Measurements from ENCODE around the gene NPHP4.

NPHP4 gene

DNA sequence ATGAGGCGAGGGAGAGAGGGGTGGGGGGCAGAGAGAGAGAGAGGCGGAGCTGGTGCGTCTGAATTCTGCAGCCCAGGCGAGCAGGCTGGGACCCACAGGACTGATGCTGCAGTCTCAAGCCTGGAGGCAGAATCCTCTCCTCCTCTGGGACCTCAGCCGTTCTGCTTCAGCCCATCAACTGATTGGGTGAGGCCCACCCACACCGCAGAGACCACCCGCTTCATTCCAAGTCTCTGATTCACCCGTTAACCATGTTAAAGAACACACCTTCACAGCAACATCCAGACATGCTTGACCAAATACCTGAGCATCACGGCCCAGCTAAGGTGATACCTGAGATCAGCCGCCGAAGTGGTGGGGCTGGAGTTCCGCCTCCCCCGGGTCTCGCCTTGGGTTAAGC, 147.8 kb downstream of the NPHP4 start:
- no peak for DNase-seq (ENCODE audit: low read depth)
- TF ChIP-seq, protein P1, sequence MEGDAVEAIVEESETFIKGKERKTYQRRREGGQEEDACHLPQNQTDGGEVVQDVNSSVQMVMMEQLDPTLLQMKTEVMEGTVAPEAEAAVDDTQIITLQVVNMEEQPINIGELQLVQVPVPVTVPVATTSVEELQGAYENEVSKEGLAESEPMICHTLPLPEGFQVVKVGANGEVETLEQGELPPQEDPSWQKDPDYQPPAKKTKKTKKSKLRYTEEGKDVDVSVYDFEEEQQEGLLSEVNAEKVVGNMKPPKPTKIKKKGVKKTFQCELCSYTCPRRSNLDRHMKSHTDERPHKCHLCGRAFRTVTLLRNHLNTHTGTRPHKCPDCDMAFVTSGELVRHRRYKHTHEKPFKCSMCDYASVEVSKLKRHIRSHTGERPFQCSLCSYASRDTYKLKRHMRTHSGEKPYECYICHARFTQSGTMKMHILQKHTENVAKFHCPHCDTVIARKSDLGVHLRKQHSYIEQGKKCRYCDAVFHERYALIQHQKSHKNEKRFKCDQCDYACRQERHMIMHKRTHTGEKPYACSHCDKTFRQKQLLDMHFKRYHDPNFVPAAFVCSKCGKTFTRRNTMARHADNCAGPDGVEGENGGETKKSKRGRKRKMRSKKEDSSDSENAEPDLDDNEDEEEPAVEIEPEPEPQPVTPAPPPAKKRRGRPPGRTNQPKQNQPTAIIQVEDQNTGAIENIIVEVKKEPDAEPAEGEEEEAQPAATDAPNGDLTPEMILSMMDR (conservative IDR thresholded peaks at IDR 0.05; ENCODE audit: low read depth, low read length): no peak
- H3K4me3 ChIP-seq (ENCODE audit: low read depth, low read length): no peak overlapping the region

DNA sequence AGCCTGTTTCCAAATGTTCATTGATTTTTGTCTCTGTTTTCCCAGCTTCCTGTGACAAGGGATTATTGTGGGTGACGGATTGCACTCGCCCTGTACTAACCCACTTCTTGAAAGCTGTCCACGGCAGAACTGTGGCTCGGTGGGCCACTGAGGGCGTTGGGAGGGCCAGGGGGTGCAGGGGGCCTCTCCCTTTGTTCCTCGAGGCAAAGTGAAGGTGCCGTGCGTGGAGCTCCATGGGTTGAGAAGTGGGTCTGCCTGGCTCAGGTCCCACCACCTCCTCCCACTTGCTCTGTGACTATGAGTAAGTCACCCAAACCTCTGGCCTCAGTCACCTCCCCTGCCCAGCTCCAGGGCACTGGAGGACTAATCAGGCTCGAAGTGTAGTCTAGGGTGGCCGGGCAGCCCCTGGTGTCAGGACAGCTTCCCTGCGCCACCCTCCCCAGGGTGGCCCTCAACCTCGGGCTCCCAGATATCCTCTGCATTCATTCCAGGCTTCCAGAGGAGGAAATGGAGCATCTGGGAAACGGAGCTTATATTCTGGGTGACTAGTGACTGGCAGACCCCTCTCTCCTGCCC, 148.6 kb downstream of the NPHP4 start:
- DNase-seq (ENCODE audit: low read depth): no peak
- TF ChIP-seq, protein P1 (conservative IDR thresholded peaks at IDR 0.05; ENCODE audit: low read depth, low read length): no peak
- no peak overlapping the region for H3K4me3 ChIP-seq (ENCODE audit: low read depth, low read length)

- DNase-seq (ENCODE audit: low read depth): no peak
- no peak overlapping the region for H3K4me3 ChIP-seq (ENCODE audit: low read depth, low read length)
- TF ChIP-seq, protein P1 (conservative IDR thresholded peaks at IDR 0.05; ENCODE audit: low read depth, low read length): no peak
Measured at GRCh38 chr1:5842679-5843078, 149.5 kb downstream of the NPHP4 start.

DNA sequence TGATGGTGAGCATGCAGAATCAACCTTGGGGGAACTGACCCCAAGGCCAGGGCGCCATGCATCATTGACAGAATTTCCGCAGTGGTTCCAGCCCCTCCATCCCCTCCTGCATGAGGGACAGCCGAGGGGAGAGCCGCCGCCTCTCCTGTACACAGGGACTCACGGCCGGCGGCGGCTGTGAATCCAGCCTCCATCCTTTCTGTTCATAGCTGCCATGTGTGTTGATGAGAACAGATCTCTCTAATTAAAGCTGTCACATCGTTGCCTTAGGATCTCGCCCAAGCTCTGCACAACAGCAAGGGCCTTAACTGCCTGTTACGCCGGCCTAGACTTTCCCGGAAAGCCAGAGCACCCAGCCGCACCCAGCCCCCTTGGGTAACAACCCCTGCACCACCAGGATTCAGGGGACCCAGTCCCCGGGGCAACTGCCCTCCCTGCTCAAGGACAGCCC, 151.6 kb downstream of the NPHP4 start:
- TF ChIP-seq, protein P1 (conservative IDR thresholded peaks at IDR 0.05; ENCODE audit: low read depth, low read length): no peak
- no peak overlapping the region for H3K4me3 ChIP-seq (ENCODE audit: low read depth, low read length)
- no peak for DNase-seq (ENCODE audit: low read depth)

- DNase-seq (ENCODE audit: low read depth): no peak
- TF ChIP-seq, protein P1 (conservative IDR thresholded peaks at IDR 0.05; ENCODE audit: low read depth, low read length): no peak
- no peak overlapping the region for H3K4me3 ChIP-seq (ENCODE audit: low read depth, low read length)
Measured at GRCh38 chr1:5839881-5840550, 152.2 kb downstream of the NPHP4 start.

GRCh38 chr1:5839161-5839880, 152.9 kb downstream of the NPHP4 start:
- TF ChIP-seq, protein P1 (conservative IDR thresholded peaks at IDR 0.05; ENCODE audit: low read depth, low read length): no peak
- H3K4me3 ChIP-seq (ENCODE audit: low read depth, low read length): no peak overlapping the region
- DNase-seq (ENCODE audit: low read depth): no peak
